CD4-positive, alpha-beta memory T cell (primary cell): ENCODE data around the gene CMTM8. TPM values are rescaled to one million over a fixed set of nuclear protein-coding genes. Genes with fewer than 3 reads are reported as not detected.

Experiments
- CTCF ChIA-PET: fragments of 350-600 bp; sonication (Branson Sonifier 250); formaldehyde crosslinking; loops from one replicate; lab custom pipeline; 2021; ENCODE audit warnings: inconsistent platforms; ENCODE audit not compliant: partially characterized antibody; lab: Charles Lee
- POLR2A ChIA-PET: fragments of 350-600 bp; sonication (Branson Sonifier 250); formaldehyde crosslinking; loops from one replicate; lab custom pipeline; 2021; ENCODE audit not compliant: partially characterized antibody; lab: Charles Lee
- DNase-seq, 5 donors: peaks; one replicate each; pipeline versions ENCODE4 v3.0.0 to v3.0.0-alpha.2; 2020 to 2022; ENCODE audit warnings: mixed read lengths in 1 of 5
- H3K27ac ChIP-seq: one replicate; pipeline ENCODE4 v1.7.0; 2013; ENCODE audit warnings: low read depth, low read length
- H3K27me3 ChIP-seq: 2 replicates; pipeline ENCODE4 v1.7.0; 2013; ENCODE audit warnings: mild to moderate bottlenecking, low read length, moderate library complexity; ENCODE audit not compliant: insufficient read depth
- H3K36me3 ChIP-seq: 2 replicates; pipeline ENCODE4 v1.7.0; 2013; ENCODE audit warnings: mild to moderate bottlenecking, low read length, moderate library complexity; ENCODE audit not compliant: insufficient read depth
- H3K4me1 ChIP-seq: 2 replicates; pipeline ENCODE4 v1.7.0; 2013; ENCODE audit warnings: mild to moderate bottlenecking, low read length, moderate library complexity; ENCODE audit not compliant: insufficient read depth
- H3K4me3 ChIP-seq, 2 donors: one replicate each; pipeline ENCODE4 v1.7.0; 2013; ENCODE audit warnings: low read length in 2 of 2, mild to moderate bottlenecking in 1 of 2
- H3K9me3 ChIP-seq, 2 donors: one replicate each; pipeline ENCODE4 v1.7.0; 2013; ENCODE audit warnings: low read length in 2 of 2, control low read depth in 1 of 2; ENCODE audit not compliant: control insufficient read depth in 1 of 2
- H3K27ac Mint-ChIP-seq, 7 donors: one replicate each; pipeline ENCODE4 v1.8.0; 2020 to 2021; ENCODE audit warnings: mixed read lengths in 7 of 7, mild to moderate bottlenecking in 6 of 7, inconsistent platforms in 3 of 7, moderate library complexity in 3 of 7
- H3K27me3 Mint-ChIP-seq, 2 donors: one replicate each; pipeline ENCODE4 v1.8.0; 2020 to 2021; ENCODE audit warnings: mixed read lengths in 2 of 2
- H3K36me3 Mint-ChIP-seq, 2 donors: one replicate each; pipeline ENCODE4 v1.8.0; 2020 to 2021; ENCODE audit warnings: mixed read lengths in 2 of 2, inconsistent platforms in 1 of 2, mild to moderate bottlenecking in 1 of 2
- H3K4me1 Mint-ChIP-seq, 4 donors: one replicate each; pipeline ENCODE4 v1.8.0; 2020 to 2021; ENCODE audit warnings: mixed read lengths in 4 of 4, mild to moderate bottlenecking in 1 of 4
- H3K4me3 Mint-ChIP-seq, 8 donors: one replicate each; pipeline ENCODE4 v1.8.0; 2020 to 2021; ENCODE audit warnings: mixed read lengths in 8 of 8, mild to moderate bottlenecking in 7 of 8, moderate library complexity in 6 of 8, inconsistent platforms in 3 of 8
- H3K9me3 Mint-ChIP-seq, 8 donors: one replicate each; pipeline ENCODE4 v1.8.0; 2020 to 2021; ENCODE audit warnings: mixed read lengths in 8 of 8, mild to moderate bottlenecking in 5 of 8, inconsistent platforms in 3 of 8, moderate library complexity in 1 of 8
- intact Hi-C: fragments of 100-400 bp; cut with micrococcal nuclease; formaldehyde crosslinking; loops from one replicate; pipeline ENCODE4 v1.15.1; 2023
- polyA plus RNA-seq, 2 donors: library from polyadenylated mRNA; unstranded; fragments of 300-500 nt; fragmentation: Illumina TruSeq; gene quantifications; one replicate each; pipeline ENCODE4 v1.2.3, GENCODE V29; 2021
- total RNA-seq, 2 experiments: library from RNA; stranded (reverse); gene quantifications; one replicate each; pipeline ENCODE4 v1.2.3, GENCODE V29; 2021

CMTM8 gene
- total and polyA plus RNA-seq, 4 experiments from 2014 or later = 11.9 to 17.8 (median 14.8) TPM

DNA sequence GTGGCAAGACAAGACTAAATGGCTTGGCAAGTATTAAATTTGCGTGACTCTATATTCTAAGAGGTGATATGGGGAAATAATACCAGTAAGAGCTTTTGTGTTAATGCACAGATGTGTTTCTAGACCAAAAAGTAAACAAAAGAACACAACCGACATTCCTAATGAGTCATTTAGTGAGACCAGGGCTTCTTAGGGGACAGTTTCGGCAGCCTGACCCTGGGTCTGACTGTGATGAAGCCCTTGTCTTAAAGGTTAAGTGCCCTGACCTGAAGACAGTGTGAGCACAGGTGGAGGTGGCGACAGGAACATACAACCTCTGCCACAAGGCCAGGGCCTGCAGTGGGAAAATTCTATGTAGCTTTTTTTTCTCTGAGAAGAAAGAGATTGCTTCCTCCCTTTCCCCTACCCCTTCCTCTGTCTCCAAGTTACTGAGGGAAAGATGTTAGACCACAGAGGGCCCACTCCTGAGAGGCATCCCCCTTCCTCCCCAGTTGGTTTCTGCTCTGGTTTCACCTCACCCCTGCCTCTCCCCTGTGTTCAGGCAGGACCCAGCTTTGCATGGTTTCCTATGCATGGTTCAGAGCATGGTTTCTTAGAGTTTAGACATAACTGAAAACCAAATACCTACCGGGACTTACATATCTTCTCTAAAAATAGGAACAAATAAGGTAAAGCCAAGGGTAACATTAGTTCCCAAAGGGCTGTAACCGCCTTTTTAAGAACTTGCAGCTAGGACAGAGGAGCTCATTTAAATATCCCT, 128.3 kb downstream of the CMTM8 start:
- Mint-ChIP-seq H3K27ac (peak overlapping the region in 4 of 7 donors; percentile 25 to 81 (median 78)), H3K27me3 (no peaks in the 10 kb centered on the region), H3K36me3 (peaks cover 8 to 10% of the 10 kb centered on the region in 2 donors), H3K4me3 (no peak overlapping the region), H3K9me3 (no peaks in the 10 kb centered on the region), H3K4me1 (peaks cover 7 to 16% (median 11%) of the 10 kb centered on the region in 4 donors)
- Histone ChIP-seq H3K4me1 (peaks cover 11% of the 10 kb centered on the region), H3K27me3 (no peaks in the 10 kb centered on the region), H3K27ac (no peak overlapping the region), H3K4me3 (no peak overlapping the region), H3K9me3 (no peaks in the 10 kb centered on the region), H3K36me3 (no peaks in the 10 kb centered on the region)
- DNase-seq = no peak
- intact Hi-C loops = no loop called here
- ChIA-PET POLR2A (no interaction called here), CTCF (interaction anchor here (1.6 to 2.2 kb wide), 2 partner anchors 32 to 101 kb away, joined by 5 to 11 read pairs; no protein-coding TSS in a partner anchor)

DNA sequence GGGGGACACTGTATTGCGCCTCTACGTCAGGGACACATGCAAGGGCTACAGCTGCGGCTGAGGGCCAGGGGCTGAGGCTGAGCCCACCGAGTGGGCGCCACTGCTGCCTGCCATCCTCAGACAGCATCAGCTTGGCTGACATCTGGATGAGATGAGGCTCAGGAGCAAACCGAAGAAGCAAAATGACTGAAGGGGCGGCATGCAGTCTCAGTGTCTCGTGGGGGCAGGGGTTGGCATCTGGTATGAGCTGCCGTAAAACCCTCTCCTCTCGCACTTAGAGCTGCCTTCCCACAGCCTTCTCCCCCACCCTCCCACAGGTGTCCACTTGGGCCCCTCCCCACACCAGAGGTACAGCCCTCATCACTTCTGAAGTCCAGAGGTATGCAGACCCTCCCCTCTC, 129.0 kb downstream of the CMTM8 start:
- no peaks in the 10 kb centered on the region for H3K9me3 Mint-ChIP-seq
- Histone ChIP-seq H3K27ac (no peak overlapping the region), H3K4me3 (no peak overlapping the region), H3K9me3 (no peaks in the 10 kb centered on the region), H3K27me3 (no peaks in the 10 kb centered on the region), H3K4me1 (peaks cover 17% of the 10 kb centered on the region), H3K36me3 (no peaks in the 10 kb centered on the region)
- no peaks in the 10 kb centered on the region for H3K27me3 Mint-ChIP-seq
- DNase-seq = no peak
- POLR2A ChIA-PET = no interaction called here
- no peak overlapping the region for H3K4me3 Mint-ChIP-seq
- peak overlapping the region in 1 of 7 donors; percentile 3 for H3K27ac Mint-ChIP-seq
- intact Hi-C loops = no loop called here
- peaks cover 10 to 21% (median 16%) of the 10 kb centered on the region in 4 donors for H3K4me1 Mint-ChIP-seq
- H3K36me3 Mint-ChIP-seq = peaks cover 8 to 9% of the 10 kb centered on the region in 2 donors
- CTCF ChIA-PET = interaction anchor here (1.6 to 2.2 kb wide), 2 partner anchors 33 to 101 kb away, joined by 5 to 11 read pairs; no protein-coding TSS in a partner anchor

DNA sequence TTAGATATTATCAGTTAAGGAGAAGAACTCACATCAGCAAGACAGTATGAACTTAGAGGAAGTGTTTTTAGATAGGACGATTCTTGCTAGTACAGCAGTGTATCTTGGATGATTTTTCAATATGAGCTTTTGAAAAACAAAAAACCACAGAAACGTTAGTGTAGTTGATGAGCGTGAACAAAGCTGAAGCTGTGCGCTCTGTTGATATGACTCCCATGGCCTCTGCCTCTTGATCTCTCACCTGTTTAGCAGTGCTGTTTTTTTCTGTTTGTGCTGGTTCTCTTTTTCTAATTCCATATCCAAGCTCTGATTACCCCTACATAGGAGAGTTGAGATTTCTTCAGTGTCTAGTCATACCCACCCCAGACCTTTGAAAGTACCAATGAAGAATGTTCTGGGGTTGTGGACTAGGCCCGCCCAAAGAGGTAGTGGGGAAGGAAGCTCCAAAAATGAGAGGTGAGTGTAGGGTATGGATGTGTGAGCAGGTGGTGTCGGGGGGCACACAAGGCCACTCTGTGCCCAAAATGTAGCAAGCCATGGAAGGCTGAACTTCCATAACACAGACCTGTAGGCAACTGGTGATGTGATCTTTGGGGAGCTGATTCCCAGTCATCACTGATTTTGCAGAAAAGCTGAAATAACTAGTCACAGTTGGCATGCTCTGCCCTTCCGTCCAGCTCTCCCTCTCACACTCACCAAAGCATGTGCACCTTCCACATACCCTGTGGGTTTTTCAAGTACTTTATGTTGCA, 133.2 kb downstream of the CMTM8 start:
- Histone ChIP-seq H3K4me1 (peaks cover 21% of the 10 kb centered on the region), H3K4me3 (no peak overlapping the region), H3K36me3 (no peaks in the 10 kb centered on the region), H3K27me3 (no peaks in the 10 kb centered on the region), H3K27ac (peak overlapping the region; percentile 44), H3K9me3 (no peaks in the 10 kb centered on the region)
- CTCF ChIA-PET = interaction anchor here (0.8 to 7.6 kb wide), 19 partner anchors 11 to 195 kb away, joined by 3 to 156 read pairs (median 4); partner anchors contain the start of gene CMTM7
- peaks cover 3 to 5% of the 10 kb centered on the region in 2 donors for H3K36me3 Mint-ChIP-seq
- H3K9me3 Mint-ChIP-seq = no peaks in the 10 kb centered on the region
- POLR2A ChIA-PET = interaction anchor here (0.9 to 3.2 kb wide), 17 partner anchors 11 to 102 kb away, joined by 3 to 23 read pairs (median 4); partner anchors contain the start of gene CMTM7
- peak overlapping the region in 7 of 8 donors; percentile 15 to 60 (median 25) for H3K4me3 Mint-ChIP-seq
- intact Hi-C loops = no loop called here
- H3K27me3 Mint-ChIP-seq = no peaks in the 10 kb centered on the region
- H3K4me1 Mint-ChIP-seq = peaks cover 19 to 32% (median 25%) of the 10 kb centered on the region in 4 donors
- H3K27ac Mint-ChIP-seq = peak overlapping the region; percentile 69 to 92 (median 87)
- DNase-seq = peak in 4 of 5 donors; percentile 36 to 46 (median 42)

DNA sequence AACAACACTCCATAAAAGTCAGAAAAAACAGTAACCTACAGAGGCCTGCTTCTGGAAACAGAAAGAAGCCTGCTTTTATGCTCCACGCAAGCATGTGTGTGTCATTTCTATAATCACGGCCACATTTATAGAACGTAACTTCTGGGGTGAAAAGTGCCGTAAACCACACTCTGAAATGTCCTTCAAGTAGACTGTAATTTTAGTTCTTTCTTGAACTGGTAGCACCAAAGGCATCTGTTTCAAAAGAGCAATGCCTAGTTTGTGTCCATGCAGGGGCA, 133.7 kb downstream of the CMTM8 start:
- Histone ChIP-seq H3K36me3 (no peaks in the 10 kb centered on the region), H3K27ac (peak overlapping the region; percentile 44), H3K4me3 (no peak overlapping the region), H3K4me1 (peaks cover 21% of the 10 kb centered on the region), H3K9me3 (no peaks in the 10 kb centered on the region), H3K27me3 (no peaks in the 10 kb centered on the region)
- Mint-ChIP-seq H3K4me3 (no peak overlapping the region), H3K4me1 (peaks cover 18 to 32% (median 25%) of the 10 kb centered on the region in 4 donors), H3K27me3 (no peaks in the 10 kb centered on the region), H3K36me3 (peaks cover under 1 to 3% of the 10 kb centered on the region in 2 donors), H3K9me3 (no peaks in the 10 kb centered on the region), H3K27ac (peak overlapping the region; percentile 69 to 92 (median 87))
- ChIA-PET POLR2A (interaction anchor here (0.9 to 3.2 kb wide), 17 partner anchors 11 to 102 kb away, joined by 3 to 23 read pairs (median 4); partner anchors contain the start of gene CMTM7), CTCF (interaction anchor here (0.8 to 7.6 kb wide), 12 partner anchors 14 to 196 kb away, joined by 3 to 156 read pairs (median 6); partner anchors contain the start of gene CMTM7)
- intact Hi-C loops = no loop called here
- DNase-seq = no peak

DNA sequence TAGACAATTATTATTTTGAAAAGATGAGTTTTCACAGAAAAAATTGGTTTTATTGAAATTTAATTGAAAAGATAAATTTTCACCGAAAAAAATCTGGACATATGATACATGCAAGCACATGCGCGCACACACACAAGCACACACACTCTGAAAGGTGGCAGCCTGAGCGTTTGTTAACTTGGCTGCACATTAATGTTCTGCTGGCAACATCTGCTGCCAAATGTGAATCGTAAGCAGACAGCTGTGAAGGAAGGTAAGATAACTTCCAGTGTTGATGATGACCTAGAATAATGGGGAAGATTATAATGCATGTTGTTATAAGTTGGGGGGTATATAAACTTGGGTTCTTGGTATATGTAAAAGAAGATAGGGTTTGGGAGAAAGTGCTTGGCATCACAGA, 134.8 kb downstream of the CMTM8 start:
- CTCF ChIA-PET = interaction anchor here (2.8 to 7.7 kb wide), 5 partner anchors 17 to 197 kb away, joined by 17 to 221 read pairs (median 69); partner anchors contain the start of gene CMTM7
- intact Hi-C loops = no loop called here
- no peak for DNase-seq
- Mint-ChIP-seq H3K36me3 (no peaks in the 10 kb centered on the region), H3K4me3 (no peak overlapping the region), H3K4me1 (peaks cover 18 to 32% (median 25%) of the 10 kb centered on the region in 4 donors), H3K27ac (peak overlapping the region in 3 of 7 donors; percentile 43 to 62 (median 58)), H3K9me3 (no peaks in the 10 kb centered on the region), H3K27me3 (no peaks in the 10 kb centered on the region)
- POLR2A ChIA-PET = interaction anchor here (0.7 to 4.3 kb wide), 4 partner anchors 18 to 97 kb away, joined by 3 to 27 read pairs (median 3); partner anchors contain the start of gene CMTM7
- Histone ChIP-seq H3K27me3 (no peaks in the 10 kb centered on the region), H3K27ac (no peak overlapping the region), H3K9me3 (no peaks in the 10 kb centered on the region), H3K36me3 (no peaks in the 10 kb centered on the region), H3K4me1 (peaks cover 21% of the 10 kb centered on the region), H3K4me3 (no peak overlapping the region)

DNA sequence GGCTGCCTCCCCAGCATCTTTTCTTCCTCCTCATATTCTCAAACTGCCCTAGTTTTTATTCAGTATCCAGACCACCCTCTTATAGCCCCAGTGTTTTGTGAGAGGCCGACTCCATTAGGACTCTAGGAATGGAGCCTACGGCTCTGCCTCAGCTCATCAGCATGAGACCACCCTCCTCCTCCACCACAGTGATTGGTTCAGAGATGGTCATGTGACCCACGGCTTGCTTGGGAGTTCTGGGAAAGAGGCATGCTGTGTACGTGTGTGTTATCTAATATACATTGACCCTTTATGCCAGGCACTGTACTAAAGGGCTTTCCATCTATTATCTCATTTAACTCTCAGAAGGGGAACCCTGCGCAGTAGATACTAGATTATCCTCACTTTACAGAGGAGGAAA, 135.4 kb downstream of the CMTM8 start:
- peaks cover 18 to 32% (median 24%) of the 10 kb centered on the region in 4 donors for H3K4me1 Mint-ChIP-seq
- H3K27me3 ChIP-seq = no peaks in the 10 kb centered on the region
- no peaks in the 10 kb centered on the region for H3K36me3 ChIP-seq
- no peaks in the 10 kb centered on the region for H3K27me3 Mint-ChIP-seq
- H3K4me3 ChIP-seq = no peak overlapping the region
- H3K4me3 Mint-ChIP-seq = no peak overlapping the region
- intact Hi-C loops = no loop called here
- H3K4me1 ChIP-seq = peaks cover 21% of the 10 kb centered on the region
- no peaks in the 10 kb centered on the region for H3K36me3 Mint-ChIP-seq
- H3K27ac ChIP-seq = no peak overlapping the region
- H3K27ac Mint-ChIP-seq = peak overlapping the region in 1 of 7 donors; percentile 8
- no peak for DNase-seq
- ChIA-PET CTCF (interaction anchor here (1.1 to 7.7 kb wide), 16 partner anchors 10 to 244 kb away, joined by 3 to 221 read pairs (median 11); partner anchors contain the start of gene CMTM7), POLR2A (interaction anchor here (0.7 to 4.3 kb wide), 5 partner anchors 17 to 96 kb away, joined by 3 to 27 read pairs (median 3); partner anchors contain the start of gene CMTM7)
- H3K9me3 ChIP-seq = no peaks in the 10 kb centered on the region
- no peaks in the 10 kb centered on the region for H3K9me3 Mint-ChIP-seq
